ENCODE data around the gene SORD. TPM values are rescaled to one million over a fixed set of nuclear protein-coding genes. Genes with fewer than 3 reads are reported as not detected.

SORD gene
- total RNA-seq, 4 donors from 2014 or later = 1.9 to 7.3 (median 4.7) TPM

- no peak for TF ChIP-seq CTCF (IDR thresholded peaks at IDR 0.05; ENCODE audit: low read depth)
Measured at GRCh38 chr15:45105586-45105985, 82.6 kb downstream of the SORD start.

- TF ChIP-seq CTCF (IDR thresholded peaks at IDR 0.05; ENCODE audit: low read depth) = no peak
Measured at GRCh38 chr15:45106002-45106790, 83.2 kb downstream of the SORD start.

GRCh38 chr15:45107941-45108630 is 85.1 kb downstream of the SORD start:
- TF ChIP-seq CTCF (IDR thresholded peaks at IDR 0.05; ENCODE audit: low read depth) = no peak

GRCh38 chr15:45110256-45110820 is 87.3 kb downstream of the SORD start:
- TF ChIP-seq CTCF (IDR thresholded peaks at IDR 0.05; ENCODE audit: low read depth) = no peak

GRCh38 chr15:45111390-45112142 is 88.6 kb downstream of the SORD start:
- no peak for TF ChIP-seq CTCF (IDR thresholded peaks at IDR 0.05; ENCODE audit: low read depth)

- TF ChIP-seq CTCF (IDR thresholded peaks at IDR 0.05; ENCODE audit: low read depth) = no peak
Measured at GRCh38 chr15:45112143-45112590, 89.2 kb downstream of the SORD start.
